ENCODE measurements around the gene SPATA21. TPM values are rescaled to one million over a fixed set of nuclear protein-coding genes. Genes with fewer than 3 reads are reported as not detected.
A peak's percentile ranks its signal among the peaks of the same experiment; 100 is the strongest.

The SPATA21 gene
- total and polyA plus RNA-seq, 10 of the 15 experiments (the other 5 are each of a cell fraction or from before 2014, with no cell fraction given), result 0.05 to 1.1 (median 0.24) TPM; not detected in 1

DNA sequence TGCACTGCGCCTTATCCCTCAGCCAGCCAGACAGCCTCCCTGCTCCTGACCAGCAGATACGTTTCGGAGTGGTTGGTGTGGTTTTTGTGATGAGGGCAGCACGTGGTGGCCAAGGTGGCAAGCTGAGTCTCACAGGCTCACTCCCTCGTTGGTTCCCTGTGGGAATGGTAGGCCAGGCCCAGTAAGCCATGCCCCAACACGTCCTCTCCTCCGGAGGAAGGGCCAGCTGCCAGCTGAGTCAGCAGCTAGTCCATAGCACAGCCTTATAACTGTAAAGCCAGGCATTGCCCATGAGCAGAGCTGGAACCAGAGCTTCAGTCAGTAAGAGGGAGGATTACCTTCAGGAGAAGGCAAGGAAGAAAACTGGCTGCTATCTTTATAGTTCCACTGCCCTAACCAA is 40.6 kb downstream of the SPATA21 start:
- no peak for FAIRE-seq
- H4K20me1 ChIP-seq (ENCODE audit: control insufficient read depth, insufficient read depth), result peaks cover 3% of the 10 kb centered on the region; the same call in 1 of the 2 replicates
- no peak overlapping the region for H3K27ac ChIP-seq (ENCODE audit: control insufficient read depth, insufficient read depth)
- 90% methylated on average over 7 of the region's 7 CpGs for WGBS (ENCODE audit: insufficient coverage, insufficient replicate concordance, low lambda C conversion rate, missing lambda C conversion rate)
- peaks cover 17% of the 10 kb centered on the region for H3K79me2 ChIP-seq (ENCODE audit: control insufficient read depth, insufficient read depth, low read length)
- H3K4me1 ChIP-seq (ENCODE audit: control insufficient read depth, insufficient read depth, low read length), result no peaks in the 10 kb centered on the region
- no peak for DNase-seq (ENCODE audit: low read depth, low spot score)
- no TSS peak for BruUV-seq (replicated peaks)
- POLR2A ChIA-PET, result interaction anchor here (0.8 kb wide), 1 partner anchor 23 kb away, joined by 3 read pairs; no protein-coding TSS in a partner anchor
- intact Hi-C loops (cut with micrococcal nuclease; ENCODE audit: unreplicated experiment), result no loop called here
- no peaks in the 10 kb centered on the region for H3K9me3 ChIP-seq (replicated peaks; ENCODE audit: control insufficient read depth, insufficient read depth, low read length)
- H3K27me3 ChIP-seq (replicated peaks in 1 of 2; ENCODE audit: control insufficient read depth in 2 of 2, insufficient read depth in 2 of 2, low read length in 1 of 2), result no peaks in the 10 kb centered on the region
- CTCF ChIA-PET, result no interaction called here
- ATAC-seq, result no peak
- TF ChIP-seq CBX3 (IDR thresholded peaks at IDR 0.05; ENCODE audit: borderline replicate concordance, low read depth) (no peak), POLR2AphosphoS5 (IDR thresholded peaks at IDR 0.05; ENCODE audit: low read length) (peak; percentile 51; the same call in 1 of the 2 replicates)
- no peak overlapping the region for H3K4me2 ChIP-seq (ENCODE audit: control insufficient read depth, insufficient read depth)
- no peak overlapping the region for H2AFZ ChIP-seq (ENCODE audit: control insufficient read depth, low read depth, low read length)
- H3K4me3 ChIP-seq, result no peak overlapping the region
- H3K36me3 ChIP-seq (ENCODE audit: control insufficient read depth in 2 of 2, insufficient read depth in 2 of 2, low read length in 1 of 2), result peaks cover 35 to 42% of the 10 kb centered on the region in 2 experiments
- H3K9ac ChIP-seq (ENCODE audit: control insufficient read depth, insufficient read depth, low read length), result no peak overlapping the region
- in situ Hi-C loops (cut with MboI), result no loop called here
- SMC1A ChIA-PET (ENCODE audit: uncharacterized antibody, unreplicated experiment), result no interaction called here
- RAD21 ChIA-PET (ENCODE audit: unreplicated experiment), result no interaction called here

DNA sequence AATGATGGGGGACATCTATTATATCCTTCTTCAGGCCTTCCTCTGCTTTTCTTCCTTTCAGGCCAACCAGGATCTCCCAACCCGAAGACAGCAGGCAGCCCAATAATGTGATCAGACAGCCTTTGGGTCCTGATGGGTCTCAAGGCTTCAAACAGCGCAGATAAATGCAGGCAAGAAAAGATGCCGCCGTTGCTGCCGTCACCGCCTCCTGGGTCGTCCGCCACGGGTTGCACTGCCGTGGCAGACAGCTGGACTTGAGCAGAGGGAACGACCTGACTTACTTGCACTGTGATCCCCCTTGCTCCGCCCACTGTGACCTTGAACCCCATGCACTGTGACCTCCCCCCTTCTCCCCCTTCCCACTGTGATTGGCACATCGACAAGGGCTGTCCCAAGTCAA is 42.2 kb downstream of the SPATA21 start:
- FAIRE-seq (no peak), DNase-seq (ENCODE audit: low read depth, low spot score) (no peak), ATAC-seq (no peak)
- ChIA-PET RAD21 (ENCODE audit: unreplicated experiment) (no interaction called here), POLR2A (interaction anchor here (0.6 kb wide), 1 partner anchor 14 kb away, joined by 6 read pairs; no protein-coding TSS in a partner anchor), SMC1A (ENCODE audit: uncharacterized antibody, unreplicated experiment) (interaction anchor here (1.3 kb wide), 1 partner anchor 25 kb away, joined by 3 read pairs; no protein-coding TSS in a partner anchor), CTCF (no interaction called here)
- Histone ChIP-seq H3K36me3 (ENCODE audit: control insufficient read depth in 2 of 2, insufficient read depth in 2 of 2, low read length in 1 of 2) (peaks cover 39 to 42% of the 10 kb centered on the region in 2 experiments), H4K20me1 (ENCODE audit: control insufficient read depth, insufficient read depth) (peaks cover 14% of the 10 kb centered on the region; the same call in 1 of the 2 replicates), H3K27me3 (replicated peaks in 1 of 2; ENCODE audit: control insufficient read depth in 2 of 2, insufficient read depth in 2 of 2, low read length in 1 of 2) (no peaks in the 10 kb centered on the region), H3K9me3 (replicated peaks; ENCODE audit: control insufficient read depth, insufficient read depth, low read length) (no peaks in the 10 kb centered on the region), H3K79me2 (ENCODE audit: control insufficient read depth, insufficient read depth, low read length) (peaks cover 33% of the 10 kb centered on the region), H3K4me2 (ENCODE audit: control insufficient read depth, insufficient read depth) (no peak overlapping the region), H3K4me1 (ENCODE audit: control insufficient read depth, insufficient read depth, low read length) (peaks cover 4% of the 10 kb centered on the region; the same call in 1 of the 2 replicates), H3K4me3 (no peak overlapping the region), H3K9ac (ENCODE audit: control insufficient read depth, insufficient read depth, low read length) (no peak overlapping the region), H3K27ac (ENCODE audit: control insufficient read depth, insufficient read depth) (no peak overlapping the region), H2AFZ (ENCODE audit: control insufficient read depth, low read depth, low read length) (no peak overlapping the region)
- no peak for TF ChIP-seq IKZF1 (conservative IDR thresholded peaks at IDR 0.05)
- no peak for TF ChIP-seq NR2C2 (IDR thresholded peaks at IDR 0.05; ENCODE audit: borderline replicate concordance, control insufficient read depth, insufficient read length, low read depth)
- no peak for TF ChIP-seq ZNF274 (IDR thresholded peaks at IDR 0.05; ENCODE audit: insufficient read depth, insufficient read length)
- TF ChIP-seq FOXK2 (IDR thresholded peaks at IDR 0.05), result no peak
- TF ChIP-seq SIX5 (IDR thresholded peaks at IDR 0.05; ENCODE audit: low read depth, low read length, severe bottlenecking), result no peak
- no peak for TF ChIP-seq RUNX3 (IDR thresholded peaks at IDR 0.05; ENCODE audit: low read length)
- TF ChIP-seq, protein P1, sequence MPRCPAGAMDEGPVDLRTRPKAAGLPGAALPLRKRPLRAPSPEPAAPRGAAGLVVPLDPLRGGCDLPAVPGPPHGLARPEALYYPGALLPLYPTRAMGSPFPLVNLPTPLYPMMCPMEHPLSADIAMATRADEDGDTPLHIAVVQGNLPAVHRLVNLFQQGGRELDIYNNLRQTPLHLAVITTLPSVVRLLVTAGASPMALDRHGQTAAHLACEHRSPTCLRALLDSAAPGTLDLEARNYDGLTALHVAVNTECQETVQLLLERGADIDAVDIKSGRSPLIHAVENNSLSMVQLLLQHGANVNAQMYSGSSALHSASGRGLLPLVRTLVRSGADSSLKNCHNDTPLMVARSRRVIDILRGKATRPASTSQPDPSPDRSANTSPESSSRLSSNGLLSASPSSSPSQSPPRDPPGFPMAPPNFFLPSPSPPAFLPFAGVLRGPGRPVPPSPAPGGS (IDR thresholded peaks at IDR 0.05; ENCODE audit: borderline replicate concordance, insufficient read depth, low read depth, low read length, poor library complexity, severe bottlenecking), result no peak
- TF ChIP-seq WRNIP1 (IDR thresholded peaks at IDR 0.05; ENCODE audit: borderline replicate concordance, low read depth, low read length), result no peak
- TF ChIP-seq NFYB (IDR thresholded peaks at IDR 0.05; ENCODE audit: insufficient read depth, low read depth, low read length), result no peak
- no peak for TF ChIP-seq CREM (IDR thresholded peaks at IDR 0.05; ENCODE audit: low read depth)
- intact Hi-C loops (cut with micrococcal nuclease; ENCODE audit: unreplicated experiment) (no loop called here), in situ Hi-C loops (cut with MboI) (no loop called here)
- 90% methylated on average over 13 of the region's 13 CpGs for WGBS (ENCODE audit: insufficient coverage, insufficient replicate concordance, low lambda C conversion rate, missing lambda C conversion rate)
- no TSS peak for BruUV-seq (replicated peaks)

All from GM12878 (cell line).